Subcutaneous adipose tissue (tissue), 4 donors: ENCODE data around the gene CEACAM18. TPM values are rescaled to one million over a fixed set of nuclear protein-coding genes. Genes with fewer than 3 reads are reported as not detected.

Source experiments
- total RNA-seq, 4 donors: library from RNA; depleted of rRNA; stranded (reverse); fragments of >200 nt; gene quantifications; one replicate each; pipeline ENCODE4 v1.1.0, GENCODE V29; 2016
- TF ChIP-seq, protein P1 (sequence below): fragments of 450-650 bp; IDR thresholded peaks from one replicate; pipeline ENCODE4 v1.5.1; 2016; ENCODE audit warnings: low read depth, mild to moderate bottlenecking, control low read depth, antibody characterized with exemption, moderate library complexity

The CEACAM18 gene
- total RNA-seq, 4 donors from 2014 or later = not detected

DNA sequence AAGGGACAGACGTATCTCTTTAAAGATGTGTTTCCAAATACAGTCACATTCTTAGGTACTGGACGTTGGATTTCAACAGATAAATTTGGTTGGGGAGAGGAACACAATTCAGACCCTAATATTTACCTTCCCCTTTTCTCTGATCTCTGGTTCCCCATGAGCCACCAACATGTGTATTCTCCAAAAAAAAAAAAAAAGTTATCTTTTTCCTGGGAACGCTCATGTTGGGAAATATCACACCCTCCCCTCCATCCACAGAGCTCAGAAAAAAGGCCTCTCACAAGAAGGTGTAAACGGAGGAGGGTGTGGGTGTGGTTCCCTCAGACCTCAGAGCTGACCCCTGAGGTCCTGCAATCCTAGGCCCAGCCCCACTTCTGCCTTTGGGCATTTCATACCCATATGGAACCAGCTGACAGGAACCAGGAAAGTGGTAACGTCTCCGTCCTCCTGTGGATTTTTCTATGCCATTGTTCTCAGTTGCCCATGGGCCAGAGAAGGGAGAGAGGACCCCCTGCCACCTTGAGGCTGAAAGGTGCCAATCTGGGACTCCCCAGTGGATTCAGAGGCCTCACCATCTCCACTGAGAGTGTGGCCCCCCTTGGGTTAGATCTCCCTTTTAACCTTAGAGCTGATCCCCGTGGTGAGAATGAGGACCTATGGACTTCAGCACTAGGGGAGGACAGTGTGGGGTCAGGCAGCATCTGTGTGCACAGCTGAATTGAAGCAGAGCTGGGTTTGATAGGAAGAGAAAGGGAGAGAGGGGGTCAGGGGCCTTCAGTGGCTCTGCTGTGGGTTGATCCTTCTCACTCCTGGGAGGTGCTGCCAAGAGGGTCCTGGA lies 31.7 kb downstream of the CEACAM18 start:
- TF ChIP-seq, protein P1, sequence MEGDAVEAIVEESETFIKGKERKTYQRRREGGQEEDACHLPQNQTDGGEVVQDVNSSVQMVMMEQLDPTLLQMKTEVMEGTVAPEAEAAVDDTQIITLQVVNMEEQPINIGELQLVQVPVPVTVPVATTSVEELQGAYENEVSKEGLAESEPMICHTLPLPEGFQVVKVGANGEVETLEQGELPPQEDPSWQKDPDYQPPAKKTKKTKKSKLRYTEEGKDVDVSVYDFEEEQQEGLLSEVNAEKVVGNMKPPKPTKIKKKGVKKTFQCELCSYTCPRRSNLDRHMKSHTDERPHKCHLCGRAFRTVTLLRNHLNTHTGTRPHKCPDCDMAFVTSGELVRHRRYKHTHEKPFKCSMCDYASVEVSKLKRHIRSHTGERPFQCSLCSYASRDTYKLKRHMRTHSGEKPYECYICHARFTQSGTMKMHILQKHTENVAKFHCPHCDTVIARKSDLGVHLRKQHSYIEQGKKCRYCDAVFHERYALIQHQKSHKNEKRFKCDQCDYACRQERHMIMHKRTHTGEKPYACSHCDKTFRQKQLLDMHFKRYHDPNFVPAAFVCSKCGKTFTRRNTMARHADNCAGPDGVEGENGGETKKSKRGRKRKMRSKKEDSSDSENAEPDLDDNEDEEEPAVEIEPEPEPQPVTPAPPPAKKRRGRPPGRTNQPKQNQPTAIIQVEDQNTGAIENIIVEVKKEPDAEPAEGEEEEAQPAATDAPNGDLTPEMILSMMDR = no peak

DNA sequence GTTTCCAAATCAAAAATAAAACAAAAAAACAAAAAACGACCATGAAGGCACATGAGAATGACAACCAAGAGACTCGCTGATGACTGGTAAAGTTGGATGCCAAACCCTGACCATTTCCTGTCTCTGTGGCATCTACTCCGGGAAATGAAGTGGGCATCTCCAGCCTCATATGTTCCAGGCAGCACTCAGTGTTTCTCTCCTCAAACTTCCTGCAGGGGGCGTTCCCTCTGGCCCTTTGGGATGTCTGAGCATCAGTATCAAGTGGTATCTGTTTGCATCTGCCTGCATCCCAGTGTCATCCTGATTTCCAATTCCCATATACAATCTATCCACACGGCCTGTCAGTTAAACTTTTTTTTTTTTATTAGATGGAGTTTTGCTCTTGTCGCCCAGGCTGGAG lies 33.0 kb downstream of the CEACAM18 start:
- TF ChIP-seq, protein P1 = no peak

DNA sequence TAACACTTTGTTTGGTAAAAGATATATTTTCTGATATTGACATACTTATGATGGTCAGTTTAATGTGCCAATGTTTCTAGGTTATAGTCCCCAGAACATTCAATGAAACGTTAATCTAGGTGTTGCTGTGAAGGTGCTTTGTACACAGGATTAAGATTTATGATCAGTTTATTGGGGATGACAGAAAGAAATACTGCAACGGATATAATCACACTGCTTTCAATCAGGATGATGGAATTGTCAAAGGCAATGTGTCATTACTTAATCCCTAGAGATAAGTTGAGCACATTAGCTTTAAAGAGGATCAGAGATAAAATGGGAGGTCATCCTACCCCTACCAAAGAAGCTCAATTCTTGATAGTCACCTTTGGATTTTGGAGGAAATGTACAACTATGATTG lies 35.6 kb downstream of the CEACAM18 start:
- TF ChIP-seq, protein P1 = no peak

DNA sequence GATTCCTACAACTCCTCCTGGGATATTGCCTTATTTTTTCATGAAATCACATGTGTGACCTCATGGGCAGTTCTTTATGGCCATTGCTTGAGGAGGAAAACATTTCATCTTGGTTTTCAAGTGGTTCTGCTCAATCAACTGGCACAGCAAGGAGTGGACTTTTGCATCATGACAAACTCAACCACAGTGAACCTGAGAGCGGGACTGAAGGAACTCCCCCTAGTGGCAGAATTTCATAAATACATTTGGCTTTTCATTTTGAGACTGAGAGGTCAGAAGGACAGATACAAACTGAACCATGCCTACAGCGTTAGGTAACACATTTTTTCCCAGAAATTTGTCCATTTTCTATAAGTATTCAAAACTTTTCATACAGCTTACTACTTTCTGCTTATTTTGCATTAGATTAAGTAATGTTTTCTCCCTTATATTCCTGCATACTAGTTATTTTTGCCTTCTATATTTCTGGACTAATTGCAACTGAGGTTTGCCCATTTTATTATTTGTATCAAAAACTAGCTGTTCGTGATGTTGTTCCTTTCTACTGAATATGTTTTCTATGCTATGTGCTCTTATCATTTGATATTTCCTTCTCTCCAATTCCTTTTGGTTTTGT lies 36.6 kb downstream of the CEACAM18 start:
- TF ChIP-seq, protein P1 = no peak

DNA sequence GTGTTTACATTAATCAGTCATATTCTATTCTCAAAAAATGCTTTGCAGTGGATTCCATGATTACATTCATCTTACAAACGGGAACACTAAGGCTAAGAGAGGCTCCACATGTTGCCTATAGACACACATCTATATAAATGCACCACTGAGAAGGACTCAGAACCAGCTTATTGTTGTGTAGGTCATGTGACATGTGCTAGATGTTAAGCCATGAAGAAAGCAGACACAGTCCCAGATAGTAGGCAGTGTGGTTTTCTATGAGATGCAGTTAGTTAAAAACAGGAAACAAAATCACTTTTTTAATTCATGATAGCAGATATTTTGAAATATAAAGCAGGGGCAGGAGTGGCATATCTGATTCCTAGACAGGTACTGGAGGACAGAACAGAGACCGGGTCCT lies 42.4 kb downstream of the CEACAM18 start:
- TF ChIP-seq, protein P1 = no peak

DNA sequence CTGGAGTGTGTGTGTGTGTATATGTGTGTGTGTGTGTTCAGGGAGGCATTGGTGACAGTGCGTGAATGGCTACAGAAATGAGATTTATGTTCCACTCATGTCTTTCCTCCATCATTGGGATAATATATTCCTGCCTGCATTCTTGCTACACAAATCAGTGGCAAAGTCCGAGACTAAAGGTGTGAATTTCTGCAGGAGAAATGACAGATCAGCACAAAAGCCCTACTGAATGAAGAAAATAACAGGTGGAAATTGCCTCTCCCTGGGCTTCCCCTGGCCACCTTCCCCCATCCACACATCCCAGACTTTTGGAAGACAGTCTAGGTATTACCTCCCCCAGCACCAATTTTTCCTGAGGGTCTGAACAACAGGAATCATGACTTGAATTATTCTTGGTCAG lies 43.0 kb downstream of the CEACAM18 start:
- TF ChIP-seq, protein P1 = no peak

DNA sequence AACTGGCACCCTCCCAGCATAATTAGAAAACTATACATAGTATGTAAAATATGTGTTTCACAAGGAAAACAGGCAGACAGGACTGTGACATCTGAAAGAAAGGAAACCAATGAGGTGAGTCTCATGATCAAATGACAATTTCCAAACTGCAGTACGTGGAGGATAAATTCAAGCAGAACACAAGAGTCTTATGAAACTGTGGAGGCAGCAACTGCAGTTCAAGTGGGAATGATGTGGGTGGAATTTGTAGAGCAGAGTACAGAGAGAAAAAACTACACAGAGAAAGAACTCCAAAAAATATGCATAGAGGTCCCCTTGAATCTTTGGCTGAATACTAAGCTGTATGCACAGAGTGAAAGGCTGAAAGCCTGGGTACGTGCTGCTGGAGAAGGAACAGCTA lies 43.4 kb downstream of the CEACAM18 start:
- TF ChIP-seq, protein P1 = no peak
